OCI-LY7 (cell line): ENCODE measurements around the gene ATF6B. TPM values are rescaled to one million over a fixed set of nuclear protein-coding genes. Genes with fewer than 3 reads are reported as not detected.

Experiments used
- BruUV-seq: library from RNA; stranded (reverse); fragments of 400-500 nt; replicated peaks from 2 replicates; lab custom pipeline; 2021; lab: Mats Ljungman, UMichigan
- CTCF ChIA-PET: fragments of 300-600 bp; sonication (Branson Sonifier 250); formaldehyde crosslinking; loops from one replicate; lab custom pipeline; 2022; ENCODE audit warnings: antibody characterized with exemption; ENCODE audit not compliant: unreplicated experiment; lab: Charles Lee
- POLR2A ChIA-PET: fragments of 300-600 bp; sonication (Branson Sonifier 250); formaldehyde crosslinking; loops from one replicate; lab custom pipeline; 2022; ENCODE audit warnings: antibody characterized with exemption; lab: Charles Lee
- DNase-seq: peaks from one replicate; pipeline ENCODE4 v3.0.0-alpha.2; 2015; ENCODE audit warnings: low spot score
- H2AFZ ChIP-seq: fragments of 200-600 bp; sonication (generic), shearing (Covaris generic); 2 replicates; pipeline ENCODE4 v1.6.1; 2014; ENCODE audit warnings: mild to moderate bottlenecking, antibody characterized with exemption, low read length, moderate library complexity
- H3K27ac ChIP-seq: fragments of 200-600 bp; sonication (generic); 2 replicates; pipeline ENCODE4 v1.5.1; 2014; ENCODE audit warnings: mixed run types, low read depth, mild to moderate bottlenecking, moderate library complexity, low read length, inconsistent platforms; ENCODE audit not compliant: poor library complexity, severe bottlenecking
- H3K36me3 ChIP-seq: fragments of 200-600 bp; sonication (generic); 2 replicates; pipeline ENCODE4 v1.6.1; 2014; ENCODE audit warnings: mild to moderate bottlenecking, antibody characterized with exemption, low read length, moderate library complexity, mixed read lengths; ENCODE audit not compliant: insufficient read depth
- H3K4me1 ChIP-seq: fragments of 200-600 bp; sonication (generic); 2 replicates; pipeline ENCODE4 v1.5.1; 2014; ENCODE audit warnings: mild to moderate bottlenecking, low read length; ENCODE audit not compliant: insufficient read depth, poor library complexity, severe bottlenecking
- H3K4me2 ChIP-seq: fragments of 200-600 bp; sonication (generic); 2 replicates; pipeline ENCODE4 v1.6.1; 2014; ENCODE audit warnings: mild to moderate bottlenecking, low read length
- H3K4me3 ChIP-seq: fragments of 200-600 bp; sonication (generic); 2 replicates; pipeline ENCODE4 v1.5.1; 2014; ENCODE audit warnings: mild to moderate bottlenecking, low read depth, low read length; ENCODE audit not compliant: poor library complexity, severe bottlenecking
- H3K79me2 ChIP-seq: fragments of 200-600 bp; sonication (generic); 2 replicates; pipeline ENCODE4 v1.6.1; 2016; ENCODE audit warnings: low read depth, mild to moderate bottlenecking, low read length, moderate library complexity, mixed read lengths; ENCODE audit not compliant: insufficient read depth
- H3K9me2 ChIP-seq: fragments of 200-600 bp; sonication (generic); 2 replicates; pipeline ENCODE4 v1.6.1; 2016; ENCODE audit warnings: mild to moderate bottlenecking, low read length, mixed read lengths; ENCODE audit not compliant: insufficient read depth
- H3K9me3 ChIP-seq: fragments of 200-600 bp; sonication (generic); 2 replicates; pipeline ENCODE4 v1.6.1; 2014; ENCODE audit warnings: mild to moderate bottlenecking, mixed run types, low read length, mixed read lengths
- H4K20me1 ChIP-seq: fragments of 200-600 bp; sonication (generic); 2 replicates; pipeline ENCODE4 v1.6.1; 2014; ENCODE audit warnings: mild to moderate bottlenecking, antibody characterized with exemption, low read length, moderate library complexity, mixed read lengths; ENCODE audit not compliant: insufficient read depth
- EZH2phosphoT487 ChIP-seq: fragments of 200-600 bp; sonication (generic); IDR thresholded peaks from 2 replicates; pipeline ENCODE4 v1.6.1; 2018; ENCODE audit warnings: low read depth, borderline replicate concordance, mild to moderate bottlenecking, mixed run types, antibody characterized with exemption, low read length, moderate library complexity, mixed read lengths
- intact Hi-C: fragments of 100-400 bp; cut with micrococcal nuclease; formaldehyde crosslinking; loops from one replicate; pipeline ENCODE4 v1.10.0; 2022; ENCODE audit not compliant: unreplicated experiment
- total RNA-seq, 2 experiments: library from RNA; depleted of rRNA in 1 of 2; stranded (reverse); fragments of >200 nt in 1 of 2; shearing (Covaris generic) in 1 of 2; gene quantifications; 2 replicates each; pipeline ENCODE4 v1.2.3, GENCODE V29; 2014 to 2022
- TF ChIP-seq, protein P1 (sequence below): fragments of 200-600 bp; sonication (generic); conservative IDR thresholded peaks from 2 replicates; pipeline ENCODE4 v1.5.1; 2014; ENCODE audit warnings: mild to moderate bottlenecking, antibody characterized with exemption, low read length, moderate library complexity, mixed read lengths

ATF6B gene
- total RNA-seq, 2 experiments from 2014 or later, result 57.7 to 122 TPM

DNA sequence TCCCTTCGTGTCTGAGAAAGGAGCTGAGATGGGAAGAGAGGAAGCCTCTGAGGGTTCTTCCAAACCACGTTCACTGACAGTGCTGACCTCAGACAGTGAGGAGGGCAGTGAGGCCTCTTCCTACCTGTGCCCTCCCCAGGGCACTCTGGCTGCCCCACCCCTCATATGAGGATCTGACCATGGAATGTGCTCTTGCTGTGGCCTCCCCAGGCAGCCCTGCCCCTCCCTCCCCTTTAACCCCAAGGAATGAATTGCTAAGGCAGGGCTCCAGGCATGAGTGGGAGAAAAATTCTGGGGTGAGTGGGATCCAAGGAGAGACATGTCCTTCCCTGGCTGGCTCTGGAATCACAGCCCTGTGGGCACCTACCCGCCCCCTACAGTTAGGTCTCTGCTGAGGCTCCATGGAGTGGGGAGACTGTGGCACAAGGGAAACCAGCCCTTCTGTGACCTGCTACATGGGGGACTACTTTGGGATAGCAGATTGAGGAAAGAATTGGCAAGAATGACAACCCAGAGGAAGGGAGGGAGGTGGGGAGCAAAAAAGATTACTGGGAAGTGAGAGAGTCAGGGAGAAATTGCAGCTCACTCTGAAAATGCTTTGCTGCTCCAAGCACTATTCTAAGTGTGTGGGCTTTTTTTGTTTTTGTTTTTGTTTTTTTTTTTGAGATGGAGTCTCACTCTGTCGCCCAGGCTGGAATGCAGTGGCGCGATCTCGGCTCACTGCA is 48.3 kb downstream of the ATF6B start:
- no peaks in the 10 kb centered on the region for H3K4me1 ChIP-seq
- intact Hi-C loops, result no loop called here
- no peak overlapping the region for H3K27ac ChIP-seq
- DNase-seq, result no peak
- no peak overlapping the region for H2AFZ ChIP-seq
- POLR2A ChIA-PET, result no interaction called here
- H3K36me3 ChIP-seq, result no peaks in the 10 kb centered on the region
- no peaks in the 10 kb centered on the region for H3K79me2 ChIP-seq
- no peak for TF ChIP-seq EZH2phosphoT487
- TF ChIP-seq, protein P1, sequence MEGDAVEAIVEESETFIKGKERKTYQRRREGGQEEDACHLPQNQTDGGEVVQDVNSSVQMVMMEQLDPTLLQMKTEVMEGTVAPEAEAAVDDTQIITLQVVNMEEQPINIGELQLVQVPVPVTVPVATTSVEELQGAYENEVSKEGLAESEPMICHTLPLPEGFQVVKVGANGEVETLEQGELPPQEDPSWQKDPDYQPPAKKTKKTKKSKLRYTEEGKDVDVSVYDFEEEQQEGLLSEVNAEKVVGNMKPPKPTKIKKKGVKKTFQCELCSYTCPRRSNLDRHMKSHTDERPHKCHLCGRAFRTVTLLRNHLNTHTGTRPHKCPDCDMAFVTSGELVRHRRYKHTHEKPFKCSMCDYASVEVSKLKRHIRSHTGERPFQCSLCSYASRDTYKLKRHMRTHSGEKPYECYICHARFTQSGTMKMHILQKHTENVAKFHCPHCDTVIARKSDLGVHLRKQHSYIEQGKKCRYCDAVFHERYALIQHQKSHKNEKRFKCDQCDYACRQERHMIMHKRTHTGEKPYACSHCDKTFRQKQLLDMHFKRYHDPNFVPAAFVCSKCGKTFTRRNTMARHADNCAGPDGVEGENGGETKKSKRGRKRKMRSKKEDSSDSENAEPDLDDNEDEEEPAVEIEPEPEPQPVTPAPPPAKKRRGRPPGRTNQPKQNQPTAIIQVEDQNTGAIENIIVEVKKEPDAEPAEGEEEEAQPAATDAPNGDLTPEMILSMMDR, result no peak
- H3K4me3 ChIP-seq, result no peak overlapping the region
- H3K9me2 ChIP-seq, result no peaks in the 10 kb centered on the region
- no peaks in the 10 kb centered on the region for H4K20me1 ChIP-seq
- no TSS peak for BruUV-seq
- H3K4me2 ChIP-seq, result no peak overlapping the region
- CTCF ChIA-PET, result no interaction called here
- H3K9me3 ChIP-seq, result no peaks in the 10 kb centered on the region

DNA sequence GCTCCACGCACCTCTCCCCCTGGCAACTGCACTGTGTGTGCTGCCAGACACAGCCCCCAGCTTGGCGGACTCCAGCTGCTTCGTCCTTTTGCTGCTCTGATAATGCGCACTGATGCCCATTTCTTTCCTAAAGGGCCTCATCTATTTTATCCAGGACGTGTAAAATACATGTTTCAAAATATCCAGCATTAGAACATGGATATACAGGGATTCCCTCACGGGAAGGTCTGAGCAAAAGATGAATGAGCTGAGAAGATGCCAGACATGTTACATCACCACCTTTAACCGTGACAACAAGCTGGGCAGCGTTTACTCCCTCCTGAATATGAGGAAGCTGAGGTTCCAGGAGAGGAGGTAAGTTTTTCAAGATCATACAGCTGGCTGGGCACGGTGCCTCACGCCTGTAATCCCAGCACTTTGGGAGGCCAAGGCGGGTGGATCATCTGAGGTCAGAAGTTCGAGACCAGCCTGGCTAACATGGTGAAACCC is 51.7 kb downstream of the ATF6B start:
- POLR2A ChIA-PET, result no interaction called here
- CTCF ChIA-PET, result no interaction called here
- Histone ChIP-seq H3K9me2 (no peaks in the 10 kb centered on the region), H3K4me2 (no peak overlapping the region), H3K79me2 (no peaks in the 10 kb centered on the region), H3K9me3 (no peaks in the 10 kb centered on the region), H3K36me3 (no peaks in the 10 kb centered on the region), H3K27ac (no peak overlapping the region), H3K4me3 (no peak overlapping the region), H2AFZ (no peak overlapping the region), H3K4me1 (no peaks in the 10 kb centered on the region), H4K20me1 (no peaks in the 10 kb centered on the region)
- intact Hi-C loops, result no loop called here
- no peak for DNase-seq
- TF ChIP-seq, protein P1, result no peak
- TF ChIP-seq EZH2phosphoT487, result no peak
- no TSS peak for BruUV-seq

DNA sequence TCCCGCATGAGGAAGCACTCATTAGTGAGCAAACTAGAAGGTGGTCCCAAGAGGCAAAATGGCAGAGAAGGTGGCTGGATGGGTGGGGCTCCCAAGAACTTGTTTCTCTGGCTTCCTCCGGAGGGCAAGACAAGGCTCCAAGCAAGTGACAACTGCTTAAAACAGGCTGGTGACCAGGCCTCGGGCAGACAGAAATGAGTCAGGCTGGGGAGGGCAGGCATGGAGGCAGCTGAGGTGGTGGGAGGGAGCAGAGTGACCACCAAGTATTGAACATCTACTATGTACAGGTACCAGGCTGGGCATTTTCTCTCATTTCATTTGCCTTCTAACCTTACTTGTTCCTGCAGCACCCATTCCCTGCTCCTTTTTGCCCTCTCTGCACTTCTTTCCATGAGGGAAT is 52.3 kb downstream of the ATF6B start:
- H2AFZ ChIP-seq, result no peak overlapping the region
- TF ChIP-seq EZH2phosphoT487, result no peak
- TF ChIP-seq, protein P1, result no peak
- no peak overlapping the region for H3K4me3 ChIP-seq
- H3K4me1 ChIP-seq, result no peaks in the 10 kb centered on the region
- no peaks in the 10 kb centered on the region for H3K9me3 ChIP-seq
- POLR2A ChIA-PET, result no interaction called here
- no peak for DNase-seq
- CTCF ChIA-PET, result no interaction called here
- no peaks in the 10 kb centered on the region for H3K9me2 ChIP-seq
- BruUV-seq, result no TSS peak
- no peaks in the 10 kb centered on the region for H4K20me1 ChIP-seq
- H3K4me2 ChIP-seq, result no peak overlapping the region
- H3K27ac ChIP-seq, result no peak overlapping the region
- no peaks in the 10 kb centered on the region for H3K36me3 ChIP-seq
- H3K79me2 ChIP-seq, result no peaks in the 10 kb centered on the region
- intact Hi-C loops, result no loop called here
